T-cell (primary cell): ENCODE data around the gene SYNGR3. TPM values are rescaled to one million over a fixed set of nuclear protein-coding genes. Genes with fewer than 3 reads are reported as not detected.

ENCODE experiments used
- ATAC-seq, 4 experiments: fragments of 200-7000 bp in 3 of 4; fragments of 150-1000 bp in 1 of 4; cut with Tn5 transposase; replicated peaks in 1 of 4; 1 replicate in 3 of 4; 2 replicates in 1 of 4; pipeline ENCODE4 v1.10.0; 2021; ENCODE audit warnings: moderate library complexity in 3 of 4, mild to moderate bottlenecking in 2 of 4, moderate number of reproducible peaks in 1 of 4
- CTCF ChIA-PET, 2 donors: fragments of 300-600 bp; sonication (Branson Sonifier 250); formaldehyde crosslinking; loops; one replicate each; lab custom pipeline; 2022; ENCODE audit warnings: antibody characterized with exemption in 2 of 2; lab: Charles Lee
- POLR2A ChIA-PET, 2 donors: fragments of 300-600 bp; sonication (Branson Sonifier 250); formaldehyde crosslinking; loops; one replicate each; lab custom pipeline; 2022; ENCODE audit warnings: antibody characterized with exemption in 2 of 2; lab: Charles Lee
- DNase-seq, 35 experiments: peaks; one replicate each; pipeline versions ENCODE4 v3.0.0 to v3.0.0-alpha.2; 2013 to 2023
- H3K27ac ChIP-seq: one replicate; pipeline ENCODE4 v1.5.1; 2013; ENCODE audit warnings: low read length
- H3K27me3 ChIP-seq, 2 experiments: replicated peaks in 1 of 2; 1 replicate in 1 of 2; 2 replicates in 1 of 2; pipeline versions ENCODE4 v1.6.1 to v1.7.0; 2013; ENCODE audit warnings: low read length in 1 of 2, mixed read lengths in 1 of 2; ENCODE audit not compliant: control insufficient read depth in 2 of 2, insufficient read depth in 2 of 2; ENCODE audit errors: extremely low read depth in 1 of 2
- H3K36me3 ChIP-seq, 2 donors: 1 replicate in 1 of 2; 2 replicates in 1 of 2; pipeline versions ENCODE4 v1.6.1 to v1.7.0; 2013; ENCODE audit warnings: low read length in 1 of 2; ENCODE audit not compliant: control insufficient read depth in 2 of 2, insufficient read depth in 1 of 2; ENCODE audit errors: extremely low read depth in 1 of 2
- H3K4me1 ChIP-seq, 2 experiments: 1 replicate in 1 of 2; 2 replicates in 1 of 2; pipeline versions ENCODE4 v1.6.1 to v1.7.0; 2013; ENCODE audit warnings: low read length in 2 of 2, mixed read lengths in 1 of 2; ENCODE audit not compliant: insufficient read depth in 2 of 2, control insufficient read depth in 1 of 2; ENCODE audit errors: extremely low read depth in 1 of 2
- H3K4me3 ChIP-seq, 2 donors: 1 replicate in 1 of 2; 2 replicates in 1 of 2; pipeline versions ENCODE4 v1.5.1 to v1.7.0; 2013; ENCODE audit warnings: mild to moderate bottlenecking in 2 of 2, low read length in 1 of 2, moderate library complexity in 1 of 2; ENCODE audit not compliant: control insufficient read depth in 1 of 2; ENCODE audit errors: extremely low read depth in 1 of 2
- H3K9me3 ChIP-seq: 2 replicates; pipeline ENCODE4 v1.7.0; 2013
- H3K27ac Mint-ChIP-seq, 2 donors: one replicate each; pipeline ENCODE4 v1.8.0; 2020 to 2021; ENCODE audit warnings: mild to moderate bottlenecking in 2 of 2, mixed read lengths in 2 of 2
- H3K27me3 Mint-ChIP-seq, 2 donors: one replicate each; pipeline ENCODE4 v1.8.0; 2021 to 2022; ENCODE audit warnings: mixed read lengths in 2 of 2
- H3K36me3 Mint-ChIP-seq: one replicate; pipeline ENCODE4 v1.8.0; 2021; ENCODE audit warnings: mixed read lengths
- H3K4me1 Mint-ChIP-seq, 3 donors: one replicate each; pipeline ENCODE4 v1.8.0; 2020 to 2022; ENCODE audit warnings: mixed read lengths in 3 of 3, mild to moderate bottlenecking in 1 of 3
- H3K4me3 Mint-ChIP-seq, 3 donors: one replicate each; pipeline ENCODE4 v1.8.0; 2020 to 2022; ENCODE audit warnings: mild to moderate bottlenecking in 3 of 3, mixed read lengths in 3 of 3, moderate library complexity in 3 of 3
- H3K9me3 Mint-ChIP-seq, 3 donors: one replicate each; pipeline ENCODE4 v1.8.0; 2020 to 2022; ENCODE audit warnings: mixed read lengths in 3 of 3
- WGBS: methylation state at CpG from one replicate; pipeline ENCODE4 v1.1.5; 2013; ENCODE audit warnings: missing lambda C conversion rate; ENCODE audit not compliant: insufficient coverage; 5-methylcytosine and 5-hydroxymethylcytosine counted together
- total RNA-seq, 35 experiments: library from RNA in 6 of 35; stranded (reverse) in 6 of 35; fragments of 120-200 nt in 1 of 35; gene quantifications; one replicate each; pipeline versions ENCODE4 v1.2.1 to v1.2.4 and lab custom pipeline; 2013 to 2026

The SYNGR3 gene
- total RNA-seq (1 to 10 TPM; 1.1 to 5.7 (median 1.7) TPM), total RNA-seq (lab: John Stamatoyannopoulos, UW) (0.81 to 5.2 (median 2.4) reads per million in 29 experiments)
- 1.5 TPM for total RNA-seq (2013)

GRCh38 chr16:1989209-1990100, at the start of gene SYNGR3:
TSS of gene SYNGR3 (plus strand) at chr16:1989970. CDS start at chr16:1990103, 133 bp downstream.
- H3K36me3 Mint-ChIP-seq = peaks cover 5% of the 10 kb centered on the region
- peaks cover 3 to 7% of the 10 kb centered on the region in 2 donors for H3K36me3 ChIP-seq
- peak within 1 kb of the TSS; percentile 52 to 58 for H3K4me3 ChIP-seq
- ATAC-seq (no peak), DNase-seq (peak in 1 of 35 experiments; percentile 28)
- peaks cover 3 to 35% of the 10 kb centered on the region in 2 experiments for H3K27me3 ChIP-seq
- peaks cover 16 to 41% of the 10 kb centered on the region in 2 experiments for H3K4me1 ChIP-seq
- H3K27ac Mint-ChIP-seq = no peak within 1 kb of the TSS
- CTCF ChIA-PET = no interaction called here
- H3K4me3 Mint-ChIP-seq = peak within 1 kb of the TSS; percentile 73 to 77 (median 75)
- no peaks in the 10 kb centered on the region for H3K9me3 Mint-ChIP-seq
- peaks cover 7 to 38% (median 27%) of the 10 kb centered on the region in 3 donors for H3K4me1 Mint-ChIP-seq
- peaks cover 5 to 14% of the 10 kb centered on the region in 2 donors for H3K27me3 Mint-ChIP-seq
- no peaks in the 10 kb centered on the region for H3K9me3 ChIP-seq
- no peak within 1 kb of the TSS for H3K27ac ChIP-seq
- WGBS = 3% methylated on average over 52 of the region's 67 CpGs
- POLR2A ChIA-PET = interaction anchor here in 1 of 2 donors (1.4 kb wide), 1 partner anchor 25 kb away, joined by 3 read pairs; the partner anchor contains the start of gene RPS2

GRCh38 chr16:1940273-1941161, 49.3 kb upstream of the SYNGR3 start:
- WGBS = 92% methylated on average over 16 of the region's 23 CpGs

GRCh38 chr16:1941162-1942046, 48.4 kb upstream of the SYNGR3 start:
- POLR2A ChIA-PET = no interaction called here
- no peaks in the 10 kb centered on the region for H3K27me3 ChIP-seq
- Mint-ChIP-seq H3K4me3 (peak overlapping the region; percentile 80 to 89 (median 82)), H3K4me1 (peaks cover 6 to 23% (median 14%) of the 10 kb centered on the region in 3 donors), H3K27me3 (no peaks in the 10 kb centered on the region), H3K9me3 (no peaks in the 10 kb centered on the region), H3K27ac (no peak overlapping the region), H3K36me3 (peaks cover 3% of the 10 kb centered on the region)
- ATAC-seq (no peak), DNase-seq (no peak)
- CTCF ChIA-PET = interaction anchor here in 1 of 2 donors (0.6 to 1.1 kb wide), 3 partner anchors 14 to 160 kb away, joined by 3 to 5 read pairs (median 3); partner anchors contain the start of gene SPSB3
- H3K4me1 ChIP-seq = peaks cover 2 to 22% of the 10 kb centered on the region in 2 experiments
- H3K36me3 ChIP-seq = peaks cover 7 to 21% of the 10 kb centered on the region in 2 donors
- H3K4me3 ChIP-seq = no peak overlapping the region
- 97% methylated on average over 20 of the region's 30 CpGs for WGBS
- H3K9me3 ChIP-seq = no peaks in the 10 kb centered on the region
- H3K27ac ChIP-seq = no peak overlapping the region

More at GRCh38 chr16:1940273-1941161, 49.3 kb upstream of the SYNGR3 start:
- Histone ChIP-seq H3K27ac (no peak overlapping the region), H3K4me3 (no peak overlapping the region), H3K9me3 (no peaks in the 10 kb centered on the region), H3K36me3 (peaks cover 7 to 21% of the 10 kb centered on the region in 2 donors), H3K4me1 (peaks cover 2 to 22% of the 10 kb centered on the region in 2 experiments), H3K27me3 (no peaks in the 10 kb centered on the region)
- ChIA-PET POLR2A (interaction anchor here in 1 of 2 donors (0.6 kb wide), 1 partner anchor 24 kb away, joined by 3 read pairs; the partner anchor contains the start of gene RPS2), CTCF (no interaction called here)
- DNase-seq (no peak), ATAC-seq (no peak)
- Mint-ChIP-seq H3K9me3 (no peaks in the 10 kb centered on the region), H3K4me1 (peaks cover 6 to 23% (median 14%) of the 10 kb centered on the region in 3 donors), H3K4me3 (no peak overlapping the region), H3K27ac (no peak overlapping the region), H3K27me3 (no peaks in the 10 kb centered on the region), H3K36me3 (peaks cover 3% of the 10 kb centered on the region)

GRCh38 chr16:1942047-1942809, 47.5 kb upstream of the SYNGR3 start:
- DNase-seq (peak in 1 of 35 experiments; percentile 32), ATAC-seq (no peak)
- Histone ChIP-seq H3K4me1 (peaks cover 2 to 22% of the 10 kb centered on the region in 2 experiments), H3K9me3 (no peaks in the 10 kb centered on the region), H3K27ac (peak overlapping the region; percentile 25), H3K36me3 (peaks cover 7 to 21% of the 10 kb centered on the region in 2 donors), H3K4me3 (peak overlapping the region; percentile 70 to 90), H3K27me3 (no peaks in the 10 kb centered on the region)
- 46% methylated on average over 5 of the region's 17 CpGs for WGBS
- Mint-ChIP-seq H3K9me3 (no peaks in the 10 kb centered on the region), H3K27ac (no peak overlapping the region), H3K36me3 (peaks cover 3% of the 10 kb centered on the region), H3K4me3 (peak overlapping the region; percentile 80 to 89 (median 82)), H3K4me1 (peaks cover 6 to 23% (median 14%) of the 10 kb centered on the region in 3 donors), H3K27me3 (no peaks in the 10 kb centered on the region)
- ChIA-PET CTCF (interaction anchor here in 1 of 2 donors (0.6 to 1.1 kb wide), 3 partner anchors 15 to 160 kb away, joined by 3 to 5 read pairs (median 3); partner anchors contain the start of gene SPSB3), POLR2A (no interaction called here)
